Thyroid gland (tissue), 4 donors: ENCODE results near the gene EIF3K. TPM values are rescaled to one million over a fixed set of nuclear protein-coding genes. Genes with fewer than 3 reads are reported as not detected.

ENCODE experiments used
- DNase-seq, 2 donors: peaks; one replicate each; pipeline ENCODE4 v3.0.0-alpha.2; 2019
- H3K27ac ChIP-seq, 3 donors: fragments of 200-600 bp; sonication (generic); 1 replicate in 2 of 3; 2 replicates in 1 of 3; pipeline ENCODE4 v1.5.1; 2016 to 2019; ENCODE audit warnings: mild to moderate bottlenecking in 1 of 3, moderate library complexity in 1 of 3
- H3K27me3 ChIP-seq: fragments of 200-600 bp; sonication (generic); one replicate; pipeline ENCODE4 v1.5.1; 2019
- H3K36me3 ChIP-seq, 2 donors: fragments of 200-600 bp; sonication (generic); one replicate each; pipeline ENCODE4 v1.5.1; 2016 to 2019
- H3K4me1 ChIP-seq, 2 donors: fragments of 200-600 bp; sonication (generic); one replicate each; pipeline ENCODE4 v1.5.1; 2017 to 2019
- H3K4me3 ChIP-seq, 3 donors: fragments of 200-600 bp; sonication (generic); replicated peaks in 1 of 3; 1 replicate in 2 of 3; 2 replicates in 1 of 3; pipeline ENCODE4 v1.5.1; 2016; ENCODE audit warnings: mild to moderate bottlenecking in 1 of 3
- H3K9me3 ChIP-seq: fragments of 200-600 bp; sonication (generic); one replicate; pipeline ENCODE4 v1.5.1; 2017
- POLR2A ChIP-seq, 2 donors: fragments of 450-650 bp; IDR thresholded peaks; one replicate each; pipeline ENCODE4 v1.6.1; 2017; ENCODE audit warnings: antibody characterized with exemption in 2 of 2, mild to moderate bottlenecking in 2 of 2, moderate library complexity in 1 of 2
- WGBS, 2 donors: methylation state at CpG; one replicate each; pipeline ENCODE4 v1.1.5; 2017; 5-methylcytosine and 5-hydroxymethylcytosine counted together
- intact Hi-C: fragments of 100-400 bp; cut with DNase I; formaldehyde crosslinking; loops from one replicate; pipeline ENCODE4 v1.15.1; 2023
- total RNA-seq, 4 donors: library from RNA; depleted of rRNA; stranded (reverse); fragments of >200 nt; gene quantifications; one replicate each; pipeline ENCODE4 v1.2.3, GENCODE V29; 2016
- TF ChIP-seq, protein P1 (sequence below), 6 experiments: fragments of 200-600 bp in 3 of 6; fragments of 450-650 bp in 3 of 6; sonication (generic) in 3 of 6; IDR thresholded peaks; one replicate each; pipeline ENCODE4 v1.5.1; 2016 to 2019; ENCODE audit warnings: antibody characterized with exemption in 6 of 6, mild to moderate bottlenecking in 2 of 6, inconsistent platforms in 1 of 6, moderate library complexity in 1 of 6

Gene EIF3K
- total RNA-seq, 4 donors from 2014 or later: 205 to 504 (median 440) TPM

DNA sequence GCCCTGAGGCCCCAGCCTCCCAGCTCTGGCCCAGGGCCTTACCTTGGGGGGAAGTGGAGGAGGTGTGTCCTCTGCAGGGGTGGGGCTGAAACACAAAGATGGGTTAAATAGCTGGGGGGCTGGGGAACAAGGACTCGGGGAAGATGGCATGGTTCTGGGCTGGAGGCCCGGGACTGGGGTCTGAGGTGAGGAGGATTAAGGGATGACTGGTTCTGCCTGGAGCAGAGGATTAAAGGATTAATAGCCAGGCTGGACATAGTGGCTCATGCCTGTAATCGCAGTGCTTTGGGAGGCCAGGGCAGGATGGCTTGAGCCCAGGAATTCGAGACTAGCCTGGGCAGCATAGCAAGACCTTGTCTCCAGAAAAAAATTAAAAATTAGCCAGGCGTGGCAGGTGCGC, 12.9 kb upstream of the EIF3K start:
- H3K4me1 ChIP-seq: no peaks in the 10 kb centered on the region
- no peak overlapping the region for H3K27ac ChIP-seq
- no peak for DNase-seq
- H3K4me3 ChIP-seq: no peak overlapping the region
- intact Hi-C loops: no loop called here
- no peaks in the 10 kb centered on the region for H3K36me3 ChIP-seq
- TF ChIP-seq POLR2A (IDR thresholded peaks at IDR 0.05): no peak
- TF ChIP-seq, protein P1, sequence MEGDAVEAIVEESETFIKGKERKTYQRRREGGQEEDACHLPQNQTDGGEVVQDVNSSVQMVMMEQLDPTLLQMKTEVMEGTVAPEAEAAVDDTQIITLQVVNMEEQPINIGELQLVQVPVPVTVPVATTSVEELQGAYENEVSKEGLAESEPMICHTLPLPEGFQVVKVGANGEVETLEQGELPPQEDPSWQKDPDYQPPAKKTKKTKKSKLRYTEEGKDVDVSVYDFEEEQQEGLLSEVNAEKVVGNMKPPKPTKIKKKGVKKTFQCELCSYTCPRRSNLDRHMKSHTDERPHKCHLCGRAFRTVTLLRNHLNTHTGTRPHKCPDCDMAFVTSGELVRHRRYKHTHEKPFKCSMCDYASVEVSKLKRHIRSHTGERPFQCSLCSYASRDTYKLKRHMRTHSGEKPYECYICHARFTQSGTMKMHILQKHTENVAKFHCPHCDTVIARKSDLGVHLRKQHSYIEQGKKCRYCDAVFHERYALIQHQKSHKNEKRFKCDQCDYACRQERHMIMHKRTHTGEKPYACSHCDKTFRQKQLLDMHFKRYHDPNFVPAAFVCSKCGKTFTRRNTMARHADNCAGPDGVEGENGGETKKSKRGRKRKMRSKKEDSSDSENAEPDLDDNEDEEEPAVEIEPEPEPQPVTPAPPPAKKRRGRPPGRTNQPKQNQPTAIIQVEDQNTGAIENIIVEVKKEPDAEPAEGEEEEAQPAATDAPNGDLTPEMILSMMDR (IDR thresholded peaks at IDR 0.05): no peak
- whole genome bisulfite sequencing, 2 donors: 69 to 74% methylated on average over 6 of the region's 6 CpGs
- no peaks in the 10 kb centered on the region for H3K27me3 ChIP-seq
- H3K9me3 ChIP-seq: no peaks in the 10 kb centered on the region

DNA sequence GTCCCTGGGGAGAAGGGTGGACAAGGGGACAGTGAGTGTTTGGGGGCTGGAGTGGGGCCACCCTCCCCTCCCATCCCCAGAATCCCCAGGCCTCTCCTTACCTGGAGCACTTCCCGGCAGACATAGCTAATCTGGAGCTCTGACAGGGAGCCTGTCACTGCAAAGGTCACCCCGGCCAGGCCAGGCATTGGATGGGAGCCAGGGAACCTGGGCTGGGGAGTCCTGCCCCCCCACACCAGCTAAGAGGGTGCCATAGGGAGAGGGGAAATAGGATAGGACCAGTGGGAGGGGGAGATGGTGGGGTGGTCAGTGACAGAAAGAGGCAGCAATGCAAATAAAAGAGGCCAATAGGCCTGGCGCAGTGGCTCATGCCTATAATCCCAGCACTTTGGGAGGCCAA, 4.7 kb upstream of the EIF3K start:
- 53 to 71% methylated on average over 3 of the region's 3 CpGs for WGBS, 2 donors
- Histone ChIP-seq H3K27me3 (no peaks in the 10 kb centered on the region), H3K4me3 (no peak overlapping the region), H3K27ac (no peak overlapping the region), H3K9me3 (no peaks in the 10 kb centered on the region), H3K36me3 (no peaks in the 10 kb centered on the region), H3K4me1 (peaks cover 6 to 9% of the 10 kb centered on the region in 2 donors)
- intact Hi-C loops: no loop called here
- TF ChIP-seq, protein P1 (IDR thresholded peaks at IDR 0.05): no peak
- no peak for TF ChIP-seq POLR2A (IDR thresholded peaks at IDR 0.05)
- no peak for DNase-seq

DNA sequence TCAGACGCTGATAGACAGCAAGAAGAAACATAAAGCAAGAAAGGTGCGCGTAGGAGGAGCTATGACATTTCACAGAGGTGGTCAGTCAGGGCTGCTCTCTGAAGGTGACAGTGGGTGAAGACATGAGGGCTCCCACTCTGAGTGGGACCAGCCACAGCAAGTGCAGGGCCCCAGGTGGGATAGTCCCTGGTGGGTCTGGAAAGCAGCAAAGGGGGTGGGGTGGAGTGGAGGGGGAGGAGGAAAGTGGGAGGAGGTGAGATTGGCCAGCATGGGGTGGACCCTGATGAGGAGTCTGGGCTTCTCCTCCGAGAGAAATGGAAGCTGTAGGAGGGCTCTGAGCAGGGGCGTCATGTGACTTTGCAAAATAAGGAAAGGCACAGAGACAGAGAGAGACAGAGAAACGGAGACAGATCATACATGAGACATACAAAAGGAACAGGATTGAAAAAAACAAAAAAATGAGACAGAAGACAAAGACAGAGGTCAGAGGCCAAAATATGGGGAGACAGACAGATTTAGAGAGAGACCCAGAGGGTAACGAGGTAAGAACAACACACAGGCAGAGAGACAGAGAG, 3.9 kb upstream of the EIF3K start:
- H3K4me3 ChIP-seq: no peak overlapping the region
- TF ChIP-seq, protein P1 (IDR thresholded peaks at IDR 0.05): no peak
- TF ChIP-seq POLR2A (IDR thresholded peaks at IDR 0.05): no peak
- H3K36me3 ChIP-seq: no peaks in the 10 kb centered on the region
- WGBS, 2 donors: 71 to 79% methylated on average over 7 of the region's 7 CpGs
- no peak for DNase-seq
- H3K4me1 ChIP-seq: peaks cover 13 to 14% of the 10 kb centered on the region in 2 donors
- no peaks in the 10 kb centered on the region for H3K27me3 ChIP-seq
- H3K9me3 ChIP-seq: no peaks in the 10 kb centered on the region
- intact Hi-C loops: no loop called here
- H3K27ac ChIP-seq: no peak overlapping the region

DNA sequence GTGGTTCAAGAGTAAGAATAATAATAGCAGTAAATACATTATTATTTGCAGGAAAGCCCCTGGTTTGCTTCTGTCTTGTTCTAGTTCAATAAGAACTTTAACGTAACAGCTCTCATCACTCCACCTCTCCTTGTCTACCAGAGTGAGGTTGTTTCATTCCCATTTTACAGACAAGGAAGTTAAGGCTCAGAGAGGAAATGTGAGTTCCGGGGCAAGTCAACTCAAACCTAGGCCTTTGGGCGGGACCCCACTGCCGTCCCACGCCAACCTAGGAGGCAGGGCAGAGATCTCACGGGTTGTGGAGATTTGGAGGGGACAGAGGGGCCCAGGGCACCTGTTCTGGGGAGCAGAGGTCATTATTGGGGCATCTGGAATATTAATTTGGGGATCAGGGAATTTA, 2.7 kb upstream of the EIF3K start:
- TF ChIP-seq, protein P1 (IDR thresholded peaks at IDR 0.05): no peak
- no peak for TF ChIP-seq POLR2A (IDR thresholded peaks at IDR 0.05)
- Histone ChIP-seq H3K4me3 (no peak overlapping the region), H3K27ac (no peak overlapping the region), H3K4me1 (peaks cover 17% of the 10 kb centered on the region in 2 donors), H3K27me3 (no peaks in the 10 kb centered on the region), H3K9me3 (no peaks in the 10 kb centered on the region), H3K36me3 (peaks cover 3 to 8% of the 10 kb centered on the region in 2 donors)
- WGBS, 2 donors: 93 to 94% methylated on average over 6 of the region's 6 CpGs
- DNase-seq: no peak
- intact Hi-C loops: no loop called here

DNA sequence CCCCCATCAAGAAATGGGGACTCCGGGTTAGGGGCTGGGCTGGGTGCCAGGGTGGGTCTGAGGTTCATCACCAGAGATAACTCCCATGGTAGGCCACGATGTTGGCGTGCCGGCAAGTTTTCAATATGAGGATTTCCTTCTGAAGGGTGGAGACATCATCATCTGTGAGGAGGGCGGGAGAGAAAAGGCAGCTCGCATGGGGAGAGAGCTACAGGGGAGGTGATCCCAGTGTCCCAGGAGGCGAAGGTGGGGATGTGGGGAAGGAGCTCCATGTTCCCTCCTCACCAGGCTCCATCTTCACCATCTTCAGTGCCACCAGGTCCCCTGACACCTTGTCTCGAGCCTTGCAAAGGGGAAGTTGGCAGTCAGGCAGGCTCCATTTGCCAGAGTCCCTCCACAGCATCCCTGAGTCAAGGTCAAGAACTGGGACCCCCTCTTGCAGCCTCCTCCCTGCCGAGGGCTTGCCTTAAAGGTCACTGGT, 1.7 kb upstream of the EIF3K start:
- intact Hi-C loops: no loop called here
- no peak for DNase-seq
- no peak for TF ChIP-seq POLR2A (IDR thresholded peaks at IDR 0.05)
- TF ChIP-seq, protein P1 (IDR thresholded peaks at IDR 0.05): no peak
- H3K9me3 ChIP-seq: no peaks in the 10 kb centered on the region
- H3K27ac ChIP-seq: no peak overlapping the region
- H3K4me1 ChIP-seq: peaks cover 17% of the 10 kb centered on the region in 2 donors
- 79 to 81% methylated on average over 8 of the region's 9 CpGs for WGBS, 2 donors
- H3K4me3 ChIP-seq: no peak overlapping the region
- H3K27me3 ChIP-seq: no peaks in the 10 kb centered on the region
- H3K36me3 ChIP-seq: peaks cover 12 to 19% of the 10 kb centered on the region in 2 donors
